Stomach (tissue), 9 donors: ENCODE results near the gene RNLS. TPM values are rescaled to one million over a fixed set of nuclear protein-coding genes. Genes with fewer than 3 reads are reported as not detected.

Experiments used
- DNase-seq, 2 donors: peaks; one replicate each; pipeline versions ENCODE4 v3.0.0 to v3.0.0-alpha.2; 2013 to 2019
- H3K27ac ChIP-seq, 5 donors: fragments of 200-600 bp in 4 of 5; sonication (generic) in 4 of 5; one replicate each; pipeline ENCODE4 v1.5.1; 2013 to 2019; ENCODE audit warnings: mild to moderate bottlenecking in 1 of 5, moderate library complexity in 1 of 5
- H3K27me3 ChIP-seq, 3 donors: fragments of 200-600 bp; sonication (generic); one replicate each; pipeline ENCODE4 v1.5.1; 2017 to 2019; ENCODE audit warnings: mixed run types in 1 of 3
- H3K36me3 ChIP-seq, 4 donors: fragments of 200-600 bp; sonication (generic); 1 replicate in 3 of 4; 2 replicates in 1 of 4; pipeline ENCODE4 v1.5.1; 2016 to 2019
- H3K4me1 ChIP-seq, 4 donors: fragments of 200-600 bp; sonication (generic); one replicate each; pipeline ENCODE4 v1.5.1; 2016 to 2019
- H3K4me3 ChIP-seq, 4 donors: fragments of 200-600 bp; sonication (generic) in 3 of 4; one replicate each; pipeline ENCODE4 v1.5.1; 2016 to 2019; ENCODE audit warnings: mild to moderate bottlenecking in 1 of 4
- H3K9me3 ChIP-seq, 4 donors: fragments of 200-600 bp; sonication (generic); one replicate each; pipeline ENCODE4 v1.5.1; 2016 to 2019
- EP300 ChIP-seq: sonication (generic); formaldehyde crosslinking; IDR thresholded peaks from one replicate; pipeline ENCODE4 v1.6.1; 2017; ENCODE audit warnings: antibody characterized with exemption
- POLR2A ChIP-seq, 4 donors: fragments of 450-650 bp; IDR thresholded peaks; one replicate each; pipeline ENCODE4 v1.6.1; 2016; ENCODE audit warnings: antibody characterized with exemption in 4 of 4, control low read depth in 2 of 4, mild to moderate bottlenecking in 1 of 4, moderate library complexity in 1 of 4
- POLR2AphosphoS5 ChIP-seq, 3 donors: sonication (generic); formaldehyde crosslinking; IDR thresholded peaks; one replicate each; pipeline ENCODE4 v1.6.1; 2016; ENCODE audit warnings: antibody characterized with exemption in 3 of 3
- WGBS, 5 donors: extraction: QIAGEN DNeasy Blood & Tissue Kit in 3 of 5; methylation state at CpG; one replicate each; pipeline versions ENCODE4 v1.1.5 to v1.1.7; 2013 to 2018; 5-methylcytosine and 5-hydroxymethylcytosine counted together
- intact Hi-C: fragments of 100-400 bp; cut with DNase I; formaldehyde crosslinking; loops from one replicate; pipeline ENCODE4 v1.15.1; 2023; ENCODE audit warnings: low total_unique reads
- polyA plus RNA-seq, 3 donors: library from polyadenylated mRNA; stranded (reverse); fragments of 200-250 nt; gene quantifications; one replicate each; pipeline ENCODE4 v1.2.3, GENCODE V29; 2013
- total RNA-seq, 5 donors: library from RNA; depleted of rRNA; stranded (reverse); fragments of >200 nt; gene quantifications; one replicate each; pipeline versions ENCODE4 v1.1.0 to v1.2.3, GENCODE V29; 2014 to 2016
- TF ChIP-seq, protein P1 (sequence below), 7 experiments: fragments of 450-650 bp in 4 of 7; fragments of 200-600 bp in 3 of 7; sonication (generic) in 3 of 7; IDR thresholded peaks; one replicate each; pipeline ENCODE4 v1.5.1; 2016 to 2019; ENCODE audit warnings: antibody characterized with exemption in 7 of 7, control low read depth in 2 of 7, mild to moderate bottlenecking in 1 of 7
- donor health status: healthy with polysubstance abuse.
- donor health status: Bipolar disorder and iron deficiency.
- donor health status: healthy.

The RNLS gene
- total and polyA plus RNA-seq, 8 donors, result 6.7 to 21.5 (median 11.6) TPM; not detected in 2

DNA sequence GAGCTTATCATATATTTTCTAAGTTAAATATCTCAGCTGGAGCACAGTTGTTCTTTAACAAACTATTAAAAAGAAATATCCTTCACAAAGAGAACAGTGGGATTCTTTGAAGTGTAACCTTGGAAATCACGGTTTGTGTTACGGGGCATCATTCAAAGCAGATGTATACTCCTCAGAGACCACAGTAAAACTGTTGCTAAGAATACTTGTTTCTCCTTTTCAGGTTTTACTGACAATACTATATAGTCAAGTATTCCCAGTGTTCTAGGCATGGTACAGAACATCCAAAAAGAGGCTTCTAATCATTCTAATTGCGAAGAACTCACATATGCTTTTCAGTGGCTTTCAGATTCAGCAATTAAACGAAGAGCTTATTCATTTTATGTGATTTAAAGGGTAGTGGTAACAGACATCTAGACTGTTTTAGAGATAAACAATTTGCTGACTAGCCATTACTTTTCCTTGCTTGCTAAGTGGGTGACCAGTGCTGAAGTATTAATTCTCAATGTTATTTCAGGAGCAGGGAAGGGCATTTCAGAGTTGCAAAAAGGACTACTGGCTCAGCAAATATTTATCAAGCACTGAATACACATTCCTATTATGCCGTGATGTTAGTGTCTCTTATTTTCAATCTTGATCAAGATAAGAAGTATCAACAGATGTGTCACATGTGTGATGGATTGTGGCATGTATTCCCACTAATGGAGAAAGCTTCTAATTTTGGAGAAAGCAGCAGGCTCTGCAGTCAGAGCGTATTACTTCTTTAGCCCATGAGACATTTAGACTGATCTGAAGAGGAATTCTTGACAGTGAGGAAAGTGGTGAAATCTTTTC lies 236.8 kb downstream of the RNLS start:
- DNase-seq, result peak in 1 of 2 donors; percentile 19
- H3K4me1 ChIP-seq, result peaks cover 9 to 23% (median 18%) of the 10 kb centered on the region in 4 donors
- no peaks in the 10 kb centered on the region for H3K27me3 ChIP-seq
- H3K4me3 ChIP-seq, result no peak overlapping the region
- 28 to 57% (median 41%) methylated on average over 6 of the region's 6 CpGs for WGBS, 5 donors
- no peaks in the 10 kb centered on the region for H3K9me3 ChIP-seq
- intact Hi-C loops, result no loop called here
- no peaks in the 10 kb centered on the region for H3K36me3 ChIP-seq
- TF ChIP-seq POLR2AphosphoS5 (IDR thresholded peaks at IDR 0.05), result no peak
- TF ChIP-seq EP300, result no peak
- TF ChIP-seq POLR2A (IDR thresholded peaks at IDR 0.05), result no peak
- TF ChIP-seq, protein P1, sequence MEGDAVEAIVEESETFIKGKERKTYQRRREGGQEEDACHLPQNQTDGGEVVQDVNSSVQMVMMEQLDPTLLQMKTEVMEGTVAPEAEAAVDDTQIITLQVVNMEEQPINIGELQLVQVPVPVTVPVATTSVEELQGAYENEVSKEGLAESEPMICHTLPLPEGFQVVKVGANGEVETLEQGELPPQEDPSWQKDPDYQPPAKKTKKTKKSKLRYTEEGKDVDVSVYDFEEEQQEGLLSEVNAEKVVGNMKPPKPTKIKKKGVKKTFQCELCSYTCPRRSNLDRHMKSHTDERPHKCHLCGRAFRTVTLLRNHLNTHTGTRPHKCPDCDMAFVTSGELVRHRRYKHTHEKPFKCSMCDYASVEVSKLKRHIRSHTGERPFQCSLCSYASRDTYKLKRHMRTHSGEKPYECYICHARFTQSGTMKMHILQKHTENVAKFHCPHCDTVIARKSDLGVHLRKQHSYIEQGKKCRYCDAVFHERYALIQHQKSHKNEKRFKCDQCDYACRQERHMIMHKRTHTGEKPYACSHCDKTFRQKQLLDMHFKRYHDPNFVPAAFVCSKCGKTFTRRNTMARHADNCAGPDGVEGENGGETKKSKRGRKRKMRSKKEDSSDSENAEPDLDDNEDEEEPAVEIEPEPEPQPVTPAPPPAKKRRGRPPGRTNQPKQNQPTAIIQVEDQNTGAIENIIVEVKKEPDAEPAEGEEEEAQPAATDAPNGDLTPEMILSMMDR (IDR thresholded peaks at IDR 0.05), result no peak
- peak overlapping the region in 1 of 5 donors; percentile 6 for H3K27ac ChIP-seq

DNA sequence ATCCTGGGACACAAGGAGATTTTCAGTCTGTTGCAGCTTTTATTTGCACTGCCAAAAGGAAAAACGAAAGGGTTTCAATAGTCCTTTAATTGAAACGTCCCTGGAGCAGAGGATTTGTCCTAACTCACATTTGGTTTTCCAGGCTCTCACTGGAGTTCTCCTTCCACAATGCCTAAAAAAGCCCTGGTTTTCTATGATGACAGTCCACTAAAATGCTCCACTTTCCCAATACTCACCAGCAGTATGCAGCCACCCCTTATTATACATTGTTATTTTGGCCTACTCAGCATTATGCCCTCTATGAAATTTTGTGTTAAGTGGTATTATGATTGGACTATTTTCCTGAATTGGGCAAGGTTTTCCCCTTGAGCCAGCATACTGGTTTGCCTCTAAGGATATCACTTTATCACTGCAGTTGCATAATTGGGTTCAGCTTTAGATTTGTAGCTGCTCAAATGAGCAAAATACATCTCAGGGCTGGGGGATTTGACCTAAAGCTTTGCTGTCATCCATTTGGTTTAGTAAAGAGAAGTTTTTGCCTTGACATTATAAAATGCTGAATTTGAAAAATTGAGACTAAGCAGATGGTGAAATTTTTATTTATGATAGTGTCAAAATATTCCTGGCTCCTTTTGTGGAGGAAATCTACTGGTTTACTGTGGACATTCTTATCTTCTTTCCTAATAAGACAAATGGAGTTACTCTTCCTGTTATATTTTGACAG lies 239.2 kb downstream of the RNLS start:
- Histone ChIP-seq H3K4me1 (peaks cover 9 to 23% (median 18%) of the 10 kb centered on the region in 4 donors), H3K36me3 (no peaks in the 10 kb centered on the region), H3K9me3 (no peaks in the 10 kb centered on the region), H3K27ac (peak overlapping the region in 2 of 5 donors; percentile 8 to 36), H3K27me3 (no peaks in the 10 kb centered on the region), H3K4me3 (no peak overlapping the region)
- 45 to 68% (median 54%) methylated on average over 2 of the region's 2 CpGs for WGBS, 5 donors
- DNase-seq, result no peak
- intact Hi-C loops, result no loop called here
- TF ChIP-seq POLR2A (IDR thresholded peaks at IDR 0.05), result no peak
- TF ChIP-seq, protein P1 (IDR thresholded peaks at IDR 0.05), result no peak
- no peak for TF ChIP-seq EP300
- TF ChIP-seq POLR2AphosphoS5 (IDR thresholded peaks at IDR 0.05), result no peak

DNA sequence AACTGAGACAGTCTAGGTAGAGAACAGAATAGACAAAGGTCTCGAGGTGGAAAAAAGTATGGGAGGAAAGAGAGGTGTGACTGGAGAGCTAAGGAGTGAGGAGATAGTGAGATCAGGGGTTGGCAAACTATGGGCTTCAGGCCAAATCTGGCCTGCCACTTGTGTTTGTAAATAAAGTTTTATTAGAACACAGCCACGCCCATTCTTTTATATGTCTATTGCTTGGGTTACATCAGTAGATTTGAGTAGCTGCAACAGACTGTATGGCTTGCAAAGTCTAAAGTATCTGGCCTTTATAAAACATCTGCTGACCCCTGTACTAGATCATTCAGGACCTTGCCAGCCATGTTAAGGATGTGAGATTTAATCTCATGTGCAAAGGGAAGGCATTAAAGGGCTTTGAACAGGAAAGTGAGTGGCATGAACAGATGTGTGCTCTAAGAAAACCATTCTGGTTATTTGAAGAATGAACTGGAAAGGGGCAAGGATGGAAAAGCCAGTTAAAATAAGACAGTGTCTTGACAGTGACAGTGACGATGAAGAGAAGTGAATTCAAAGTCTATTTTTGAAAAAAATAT lies 240.3 kb downstream of the RNLS start:
- 91 to 97% (median 93%) methylated on average over 3 of the region's 3 CpGs for WGBS, 5 donors
- intact Hi-C loops, result no loop called here
- H3K27me3 ChIP-seq, result no peaks in the 10 kb centered on the region
- H3K9me3 ChIP-seq, result no peaks in the 10 kb centered on the region
- H3K4me1 ChIP-seq, result peaks cover 9 to 23% (median 18%) of the 10 kb centered on the region in 4 donors
- no peak overlapping the region for H3K27ac ChIP-seq
- no peak for TF ChIP-seq POLR2A (IDR thresholded peaks at IDR 0.05)
- no peak for TF ChIP-seq EP300
- TF ChIP-seq, protein P1 (IDR thresholded peaks at IDR 0.05), result no peak
- TF ChIP-seq POLR2AphosphoS5 (IDR thresholded peaks at IDR 0.05), result no peak
- no peaks in the 10 kb centered on the region for H3K36me3 ChIP-seq
- H3K4me3 ChIP-seq, result no peak overlapping the region
- no peak for DNase-seq

DNA sequence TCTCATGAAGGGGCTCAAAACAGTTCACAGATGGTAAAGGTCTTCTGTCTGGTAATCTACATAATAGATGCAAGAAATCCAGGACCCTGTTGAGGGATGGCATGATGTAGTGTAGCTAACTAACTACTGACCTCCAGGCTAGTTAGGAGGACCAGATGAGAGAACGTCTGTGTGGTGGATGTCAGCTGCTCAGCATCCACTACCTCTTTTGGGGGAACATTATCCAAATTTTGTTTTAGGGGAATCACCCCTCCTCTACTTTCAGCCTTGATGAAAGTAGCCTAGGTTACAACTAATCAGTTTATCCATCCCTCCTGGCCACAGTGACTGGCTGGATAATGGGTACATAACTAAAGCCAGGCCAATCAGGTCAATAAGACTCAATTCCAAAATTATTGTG lies 246.0 kb downstream of the RNLS start:
- 81 to 97% (median 91%) methylated on average over 1 of the region's 1 CpG for WGBS, 5 donors
- intact Hi-C loops, result no loop called here
- no peak for DNase-seq
- Histone ChIP-seq H3K4me1 (no peaks in the 10 kb centered on the region), H3K27me3 (no peaks in the 10 kb centered on the region), H3K27ac (no peak overlapping the region), H3K36me3 (no peaks in the 10 kb centered on the region), H3K9me3 (no peaks in the 10 kb centered on the region), H3K4me3 (no peak overlapping the region)
- TF ChIP-seq, protein P1 (IDR thresholded peaks at IDR 0.05), result no peak
- TF ChIP-seq POLR2AphosphoS5 (IDR thresholded peaks at IDR 0.05) (no peak), EP300 (no peak), POLR2A (IDR thresholded peaks at IDR 0.05) (no peak)
